H1 (cell line): ENCODE measurements around the gene AK8.

ENCODE experiments used
- CEBPB ChIP-seq: IDR thresholded peaks from 2 replicates; pipeline ENCODE4 v1.6.1; 2012; ENCODE audit warnings: low read depth, low read length
- MAFK ChIP-seq: IDR thresholded peaks from 2 replicates; pipeline ENCODE4 v1.6.1; 2012; ENCODE audit warnings: low read depth, mild to moderate bottlenecking, improper control_type of control experiment, low read length
- SIN3A ChIP-seq, 2 experiments: IDR thresholded peaks in 1 of 2; conservative IDR thresholded peaks in 1 of 2; 2 replicates each; pipeline ENCODE4 v1.6.1; 2011 to 2012; ENCODE audit warnings: low read length in 2 of 2, improper control_type of control experiment in 1 of 2, low read depth in 1 of 2, mild to moderate bottlenecking in 1 of 2
- SUZ12 ChIP-seq: fragments of 200-600 bp; sonication (generic); IDR thresholded peaks from 2 replicates; pipeline ENCODE4 v1.6.1; 2012; ENCODE audit warnings: mild to moderate bottlenecking, inconsistent platforms, low read length, moderate library complexity, mixed read lengths
- TEAD4 ChIP-seq: IDR thresholded peaks from 2 replicates; pipeline ENCODE4 v1.6.1; 2012; ENCODE audit warnings: low read depth, low read length, inconsistent platforms, mixed read lengths
- TF ChIP-seq, protein P1 (sequence below), 3 experiments: IDR thresholded peaks; 1 replicate in 2 of 3; 2 replicates in 1 of 3; pipeline versions ENCODE4 v1.5.1 to v1.6.1; 2011; ENCODE audit warnings: low read length in 3 of 3, mild to moderate bottlenecking in 3 of 3, inconsistent platforms in 2 of 3, low read depth in 1 of 3, moderate library complexity in 1 of 3; ENCODE audit not compliant: insufficient read depth in 1 of 3; ENCODE audit errors: control extremely low read depth in 1 of 3

DNA sequence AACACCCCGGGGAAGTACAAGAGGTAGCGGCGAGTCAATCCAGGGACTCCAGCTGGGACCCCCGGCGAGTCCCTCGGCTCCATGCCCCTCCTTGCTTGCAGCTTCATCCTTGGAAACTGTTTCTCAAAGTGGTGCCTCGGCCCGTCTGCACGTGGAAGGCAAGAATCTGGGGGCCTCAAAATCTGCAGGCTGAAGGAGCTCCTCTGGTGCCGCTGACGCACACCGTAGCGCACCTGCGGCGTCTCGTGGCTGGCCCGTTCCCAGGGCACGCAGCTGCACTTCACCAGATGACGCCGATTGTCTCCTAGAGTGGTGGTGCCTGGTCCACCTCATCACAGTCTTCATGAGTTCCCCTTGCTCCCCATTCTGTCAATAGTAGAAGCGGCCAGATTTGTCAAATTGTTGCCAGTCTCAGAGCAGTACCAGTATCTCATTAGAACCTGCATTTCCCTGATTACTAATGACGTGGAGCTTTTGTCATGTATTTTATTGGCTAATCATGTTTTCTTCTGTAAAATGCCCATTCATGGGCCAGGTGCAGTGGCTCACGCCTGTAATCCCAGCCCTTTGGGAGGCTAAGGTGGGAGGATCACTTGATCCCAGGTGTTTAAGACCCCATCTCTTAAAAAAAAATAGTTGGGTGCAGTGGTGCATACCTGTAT, 169.2 kb downstream of the AK8 start:
- no peak for TF ChIP-seq TEAD4
- TF ChIP-seq, protein P1, sequence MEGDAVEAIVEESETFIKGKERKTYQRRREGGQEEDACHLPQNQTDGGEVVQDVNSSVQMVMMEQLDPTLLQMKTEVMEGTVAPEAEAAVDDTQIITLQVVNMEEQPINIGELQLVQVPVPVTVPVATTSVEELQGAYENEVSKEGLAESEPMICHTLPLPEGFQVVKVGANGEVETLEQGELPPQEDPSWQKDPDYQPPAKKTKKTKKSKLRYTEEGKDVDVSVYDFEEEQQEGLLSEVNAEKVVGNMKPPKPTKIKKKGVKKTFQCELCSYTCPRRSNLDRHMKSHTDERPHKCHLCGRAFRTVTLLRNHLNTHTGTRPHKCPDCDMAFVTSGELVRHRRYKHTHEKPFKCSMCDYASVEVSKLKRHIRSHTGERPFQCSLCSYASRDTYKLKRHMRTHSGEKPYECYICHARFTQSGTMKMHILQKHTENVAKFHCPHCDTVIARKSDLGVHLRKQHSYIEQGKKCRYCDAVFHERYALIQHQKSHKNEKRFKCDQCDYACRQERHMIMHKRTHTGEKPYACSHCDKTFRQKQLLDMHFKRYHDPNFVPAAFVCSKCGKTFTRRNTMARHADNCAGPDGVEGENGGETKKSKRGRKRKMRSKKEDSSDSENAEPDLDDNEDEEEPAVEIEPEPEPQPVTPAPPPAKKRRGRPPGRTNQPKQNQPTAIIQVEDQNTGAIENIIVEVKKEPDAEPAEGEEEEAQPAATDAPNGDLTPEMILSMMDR (IDR thresholded peaks at IDR 0.05; ENCODE audit: control extremely low read depth in 1 of 3, insufficient read depth in 1 of 3, low read depth in 1 of 3, low read length in 3 of 3), result no peak
- no peak for TF ChIP-seq SIN3A (conservative IDR thresholded peaks at IDR 0.05 in 1 of 2, IDR thresholded peaks at IDR 0.05 in 1 of 2; ENCODE audit: low read depth in 1 of 2, low read length in 2 of 2)
- TF ChIP-seq SUZ12, result no peak
- TF ChIP-seq CEBPB, result no peak
- no peak for TF ChIP-seq MAFK
